Prostate gland (tissue), 2 donors: ENCODE results near the gene GOSR2. TPM values are rescaled to one million over a fixed set of nuclear protein-coding genes. Genes with fewer than 3 reads are reported as not detected.

ENCODE experiments used
- DNase-seq: peaks from one replicate; pipeline ENCODE4 v3.0.0-alpha.2; 2019; ENCODE audit warnings: low spot score
- H3K27ac ChIP-seq, 2 donors: fragments of 200-600 bp; sonication (generic); 2 replicates each; pipeline ENCODE4 v1.5.1; 2017 to 2019
- H3K27me3 ChIP-seq: fragments of 200-600 bp; sonication (generic); replicated peaks from 2 replicates; pipeline ENCODE4 v1.5.1; 2019; ENCODE audit not compliant: insufficient read depth
- H3K36me3 ChIP-seq, 2 donors: fragments of 200-600 bp; sonication (generic); 1 replicate in 1 of 2; 2 replicates in 1 of 2; pipeline versions ENCODE4 v1.5.1 to v1.8.1; 2017 to 2019
- H3K4me1 ChIP-seq: fragments of 200-600 bp; sonication (generic); replicated peaks from 2 replicates; pipeline ENCODE4 v1.5.1; 2019
- H3K4me3 ChIP-seq, 2 donors: fragments of 200-600 bp; sonication (generic); 2 replicates each; pipeline ENCODE4 v1.5.1; 2017 to 2019
- H3K9me3 ChIP-seq: fragments of 200-600 bp; sonication (generic); 2 replicates; pipeline ENCODE4 v1.5.1; 2017
- POLR2A ChIP-seq: fragments of 450-650 bp; IDR thresholded peaks from one replicate; pipeline ENCODE4 v1.6.1; 2016; ENCODE audit warnings: antibody characterized with exemption, mild to moderate bottlenecking
- POLR2AphosphoS5 ChIP-seq: sonication (generic); formaldehyde crosslinking; IDR thresholded peaks from one replicate; pipeline ENCODE4 v1.6.1; 2017; ENCODE audit warnings: antibody characterized with exemption
- WGBS: methylation state at CpG from one replicate; pipeline ENCODE4 v1.1.5; 2018; 5-methylcytosine and 5-hydroxymethylcytosine counted together
- intact Hi-C: fragments of 100-400 bp; cut with DNase I; formaldehyde crosslinking; loops from one replicate; pipeline ENCODE4 v1.14.2; 2022
- total RNA-seq, 2 donors: library from RNA; depleted of rRNA; stranded (reverse); fragments of >200 nt; gene quantifications; one replicate each; pipeline ENCODE4 v1.1.0, GENCODE V29; 2016
- TF ChIP-seq, protein P1 (sequence below), 4 experiments: fragments of 200-600 bp in 2 of 4; fragments of 450-650 bp in 2 of 4; sonication (generic) in 2 of 4; IDR thresholded peaks; 1 replicate in 3 of 4; 2 replicates in 1 of 4; pipeline ENCODE4 v1.5.1; 2016 to 2019; ENCODE audit warnings: antibody characterized with exemption in 4 of 4, mild to moderate bottlenecking in 2 of 4, moderate library complexity in 2 of 4

Gene GOSR2
- total RNA-seq, 2 donors from 2014 or later, result 40.0 to 61.4 TPM

DNA sequence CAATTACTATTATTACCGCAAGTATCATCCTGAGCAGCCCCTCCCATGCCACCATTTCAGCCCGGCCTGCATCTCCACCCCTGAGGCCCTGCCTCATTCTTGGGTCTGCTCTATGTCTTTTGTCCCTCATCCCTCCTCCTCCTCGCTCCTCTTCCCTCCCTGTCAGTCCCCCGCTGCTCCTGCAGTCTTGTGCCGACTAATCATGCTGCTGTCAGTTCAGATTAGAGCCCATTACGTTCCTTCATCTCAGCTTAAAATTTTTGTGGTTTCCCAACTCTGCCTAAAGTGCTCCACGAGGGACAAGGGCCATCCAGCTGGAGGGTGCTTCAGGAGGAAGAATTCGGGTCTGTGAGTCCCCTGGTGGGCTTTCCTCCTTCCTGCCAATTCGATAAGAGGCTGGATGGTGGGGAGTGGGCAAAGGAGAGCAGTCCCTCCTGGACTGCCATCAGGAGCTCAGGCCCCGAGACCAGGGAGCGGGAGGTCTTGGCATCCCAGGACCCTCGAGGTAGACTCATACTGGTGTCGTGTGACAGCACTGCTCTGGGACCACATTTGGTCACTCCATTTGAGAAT lies 32.9 kb upstream of the GOSR2 start:
- DNase-seq, result no peak
- TF ChIP-seq POLR2A (no peak), POLR2AphosphoS5 (no peak)
- TF ChIP-seq, protein P1, sequence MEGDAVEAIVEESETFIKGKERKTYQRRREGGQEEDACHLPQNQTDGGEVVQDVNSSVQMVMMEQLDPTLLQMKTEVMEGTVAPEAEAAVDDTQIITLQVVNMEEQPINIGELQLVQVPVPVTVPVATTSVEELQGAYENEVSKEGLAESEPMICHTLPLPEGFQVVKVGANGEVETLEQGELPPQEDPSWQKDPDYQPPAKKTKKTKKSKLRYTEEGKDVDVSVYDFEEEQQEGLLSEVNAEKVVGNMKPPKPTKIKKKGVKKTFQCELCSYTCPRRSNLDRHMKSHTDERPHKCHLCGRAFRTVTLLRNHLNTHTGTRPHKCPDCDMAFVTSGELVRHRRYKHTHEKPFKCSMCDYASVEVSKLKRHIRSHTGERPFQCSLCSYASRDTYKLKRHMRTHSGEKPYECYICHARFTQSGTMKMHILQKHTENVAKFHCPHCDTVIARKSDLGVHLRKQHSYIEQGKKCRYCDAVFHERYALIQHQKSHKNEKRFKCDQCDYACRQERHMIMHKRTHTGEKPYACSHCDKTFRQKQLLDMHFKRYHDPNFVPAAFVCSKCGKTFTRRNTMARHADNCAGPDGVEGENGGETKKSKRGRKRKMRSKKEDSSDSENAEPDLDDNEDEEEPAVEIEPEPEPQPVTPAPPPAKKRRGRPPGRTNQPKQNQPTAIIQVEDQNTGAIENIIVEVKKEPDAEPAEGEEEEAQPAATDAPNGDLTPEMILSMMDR (IDR thresholded peaks at IDR 0.05), result no peak
- Histone ChIP-seq H3K27ac (no peak overlapping the region), H3K4me3 (no peak overlapping the region), H3K27me3 (no peaks in the 10 kb centered on the region), H3K4me1 (no peaks in the 10 kb centered on the region), H3K36me3 (no peaks in the 10 kb centered on the region), H3K9me3 (no peaks in the 10 kb centered on the region)
- 57% methylated on average over 13 of the region's 13 CpGs for WGBS
- intact Hi-C loops, result no loop called here

DNA sequence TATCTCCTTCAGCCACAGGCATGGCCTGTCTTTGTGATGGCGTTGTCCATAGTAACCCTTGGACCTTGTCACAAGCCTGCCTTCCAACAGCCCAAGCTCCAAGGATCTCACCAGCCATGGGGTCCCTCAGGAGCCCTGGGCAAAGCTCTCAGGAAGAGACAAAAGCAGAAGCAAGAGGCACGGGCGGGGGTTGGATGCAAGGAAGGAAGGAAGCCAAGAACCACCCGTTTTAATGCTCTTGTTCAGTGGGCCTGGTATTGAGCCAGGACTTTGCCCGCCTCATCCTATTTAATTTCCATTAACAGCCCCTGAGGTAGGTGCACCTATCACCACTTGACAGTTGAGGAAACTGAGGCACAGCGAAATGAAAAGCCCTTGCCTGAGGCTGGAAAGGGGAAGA lies 32.3 kb upstream of the GOSR2 start:
- intact Hi-C loops, result no loop called here
- no peak for DNase-seq
- H3K27ac ChIP-seq, result no peak overlapping the region
- 73% methylated on average over 6 of the region's 6 CpGs for WGBS
- no peaks in the 10 kb centered on the region for H3K4me1 ChIP-seq
- no peaks in the 10 kb centered on the region for H3K36me3 ChIP-seq
- H3K27me3 ChIP-seq, result no peaks in the 10 kb centered on the region
- no peak overlapping the region for H3K4me3 ChIP-seq
- no peaks in the 10 kb centered on the region for H3K9me3 ChIP-seq
- TF ChIP-seq POLR2AphosphoS5 (no peak), POLR2A (no peak)
- TF ChIP-seq, protein P1 (IDR thresholded peaks at IDR 0.05), result no peak

DNA sequence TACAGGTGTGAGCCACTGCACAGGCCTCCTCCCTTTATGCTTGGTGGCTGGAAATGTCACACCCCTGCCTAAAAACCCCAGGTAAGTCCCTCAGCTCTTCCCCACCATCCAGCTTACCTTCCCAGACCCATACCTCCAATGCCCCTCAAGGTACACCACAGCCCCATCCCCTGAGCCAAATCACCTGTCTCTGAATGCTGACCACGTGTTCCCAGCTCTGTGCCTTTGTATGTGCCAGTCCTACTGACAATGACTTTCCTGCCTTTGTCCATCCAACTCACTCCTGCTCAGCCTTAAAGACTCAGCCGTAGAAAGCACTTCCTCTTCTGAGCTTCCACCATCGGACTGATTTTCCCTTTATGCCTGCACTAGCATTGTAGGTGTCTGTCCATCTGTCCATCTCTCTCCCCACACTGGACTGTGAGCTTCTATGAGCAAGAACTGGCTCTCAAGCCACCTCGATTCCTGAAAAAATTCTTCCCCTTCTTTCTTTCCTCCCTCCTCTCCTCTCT lies 30.7 kb upstream of the GOSR2 start:
- no peak overlapping the region for H3K4me3 ChIP-seq
- H3K27me3 ChIP-seq, result no peaks in the 10 kb centered on the region
- 64% methylated on average over 4 of the region's 4 CpGs for WGBS

DNA sequence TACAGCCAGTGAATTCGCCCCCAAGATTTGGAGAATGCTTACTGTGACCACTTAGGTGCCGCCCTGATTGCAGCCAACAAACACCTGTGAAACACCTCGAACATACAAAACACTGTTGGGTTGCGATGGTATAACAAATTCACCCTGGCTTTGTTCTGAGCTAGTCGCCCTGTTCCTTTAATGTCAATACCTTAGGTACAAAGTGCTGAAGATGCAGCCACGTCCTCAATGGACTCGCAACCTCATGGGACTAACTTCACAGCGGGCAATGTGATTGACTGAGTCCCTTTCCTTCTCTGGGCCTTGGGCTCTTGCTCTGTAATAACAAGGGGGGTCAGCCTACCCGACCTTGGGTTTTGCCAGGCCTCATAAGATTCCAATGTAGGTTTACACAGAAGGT lies 28.9 kb upstream of the GOSR2 start:
- no peaks in the 10 kb centered on the region for H3K4me1 ChIP-seq
- no peak for DNase-seq

More for the DNA sequence above, 30.7 kb upstream of the GOSR2 start:
- Histone ChIP-seq H3K4me1 (no peaks in the 10 kb centered on the region), H3K27ac (no peak overlapping the region), H3K36me3 (no peaks in the 10 kb centered on the region), H3K9me3 (no peaks in the 10 kb centered on the region)
- no peak for DNase-seq
- TF ChIP-seq POLR2A, result no peak
- TF ChIP-seq, protein P1 (IDR thresholded peaks at IDR 0.05), result no peak
- TF ChIP-seq POLR2AphosphoS5, result no peak
- intact Hi-C loops, result no loop called here

More for the DNA sequence above, 28.9 kb upstream of the GOSR2 start:
- TF ChIP-seq POLR2A (no peak), POLR2AphosphoS5 (no peak)
- TF ChIP-seq, protein P1 (IDR thresholded peaks at IDR 0.05), result no peak
- intact Hi-C loops, result no loop called here
- Histone ChIP-seq H3K27ac (no peak overlapping the region), H3K36me3 (no peaks in the 10 kb centered on the region), H3K9me3 (no peaks in the 10 kb centered on the region), H3K4me3 (no peak overlapping the region), H3K27me3 (no peaks in the 10 kb centered on the region)
- 67% methylated on average over 9 of the region's 9 CpGs for WGBS
